HUES64 (cell line): ENCODE results near the gene POMGNT1.

Source experiments
- H3K27ac ChIP-seq: 2 replicates; pipeline ENCODE4 v1.7.0; 2013; ENCODE audit warnings: low read depth, low read length, inconsistent platforms
- H3K27me3 ChIP-seq: 2 replicates; pipeline ENCODE4 v1.6.1; 2013; ENCODE audit warnings: mild to moderate bottlenecking, low read length; ENCODE audit not compliant: insufficient read depth
- H3K36me3 ChIP-seq: 2 replicates; pipeline ENCODE4 v1.6.1; 2013; ENCODE audit warnings: mild to moderate bottlenecking, low read length; ENCODE audit not compliant: insufficient read depth
- H3K4me1 ChIP-seq: 2 replicates; pipeline ENCODE4 v1.6.1; 2013; ENCODE audit warnings: mild to moderate bottlenecking, low read length, moderate library complexity; ENCODE audit not compliant: insufficient read depth
- H3K4me3 ChIP-seq: 2 replicates; pipeline ENCODE4 v1.5.1; 2013; ENCODE audit warnings: mild to moderate bottlenecking, low read length, moderate library complexity
- H3K9ac ChIP-seq: 2 replicates; pipeline ENCODE4 v1.6.1; 2013; ENCODE audit warnings: mild to moderate bottlenecking, low read depth, low read length
- H3K9me3 ChIP-seq: 2 replicates; pipeline ENCODE4 v1.6.1; 2013; ENCODE audit warnings: low read depth, low read length; ENCODE audit not compliant: insufficient read depth
- WGBS: fragments of 150-250, 120-280 bp; methylation state at CpG from one replicate; pipeline ENCODE4 v1.1.7; 2013; ENCODE audit warnings: missing lambda C conversion rate; 5-methylcytosine and 5-hydroxymethylcytosine counted together

Gene POMGNT1

DNA sequence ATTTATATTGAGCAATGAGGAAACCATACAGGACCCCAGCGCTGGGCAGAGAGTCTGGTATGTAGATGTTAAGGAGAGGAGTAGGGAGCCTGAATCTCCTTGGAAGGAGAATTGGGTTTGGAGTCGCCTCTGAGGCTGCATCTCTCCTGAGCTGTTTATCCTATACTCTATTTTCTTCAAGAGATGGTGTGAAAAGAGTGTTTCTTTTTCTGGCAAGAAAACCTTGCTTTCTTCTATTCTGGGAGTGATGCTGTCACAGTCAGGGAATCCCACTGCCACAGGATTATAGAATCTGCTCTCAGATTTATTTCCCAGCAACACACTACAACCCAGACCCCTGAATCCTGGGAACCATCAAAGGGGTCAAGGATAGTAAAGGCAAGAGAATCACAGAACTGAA, 8.2 kb upstream of the POMGNT1 start:
- no peaks in the 10 kb centered on the region for H3K9me3 ChIP-seq
- no peaks in the 10 kb centered on the region for H3K27me3 ChIP-seq
- H3K4me1 ChIP-seq = peaks cover 6% of the 10 kb centered on the region
- H3K36me3 ChIP-seq = no peaks in the 10 kb centered on the region
- WGBS = 76% methylated on average over 1 of the region's 2 CpGs
- no peak overlapping the region for H3K9ac ChIP-seq
- no peak overlapping the region for H3K4me3 ChIP-seq
- H3K27ac ChIP-seq = no peak overlapping the region

DNA sequence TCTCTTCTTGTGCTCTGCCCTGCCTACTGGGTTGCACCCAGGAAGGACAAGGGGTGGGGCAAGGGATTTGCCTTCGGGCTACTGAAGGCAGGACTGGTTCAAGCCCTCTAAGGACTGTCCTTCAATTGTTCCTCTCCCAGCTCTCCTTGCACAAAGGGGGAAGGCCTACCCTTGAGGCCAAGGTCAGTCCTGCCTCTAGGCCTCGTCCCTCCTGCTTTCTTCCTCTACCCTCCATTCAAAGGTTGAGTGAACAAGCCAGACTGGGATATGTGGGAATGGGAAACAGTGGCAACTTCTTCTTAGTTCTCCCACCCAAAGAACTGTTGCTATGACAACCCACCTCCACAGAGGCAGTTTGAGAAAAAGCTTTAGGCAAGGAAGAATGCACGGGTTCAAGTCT, 7.6 kb upstream of the POMGNT1 start:
- Histone ChIP-seq H3K9me3 (no peaks in the 10 kb centered on the region), H3K27ac (no peak overlapping the region), H3K36me3 (no peaks in the 10 kb centered on the region), H3K4me3 (no peak overlapping the region), H3K27me3 (no peaks in the 10 kb centered on the region), H3K4me1 (peaks cover 6% of the 10 kb centered on the region), H3K9ac (no peak overlapping the region)
- WGBS = 68% methylated on average over 3 of the region's 3 CpGs

DNA sequence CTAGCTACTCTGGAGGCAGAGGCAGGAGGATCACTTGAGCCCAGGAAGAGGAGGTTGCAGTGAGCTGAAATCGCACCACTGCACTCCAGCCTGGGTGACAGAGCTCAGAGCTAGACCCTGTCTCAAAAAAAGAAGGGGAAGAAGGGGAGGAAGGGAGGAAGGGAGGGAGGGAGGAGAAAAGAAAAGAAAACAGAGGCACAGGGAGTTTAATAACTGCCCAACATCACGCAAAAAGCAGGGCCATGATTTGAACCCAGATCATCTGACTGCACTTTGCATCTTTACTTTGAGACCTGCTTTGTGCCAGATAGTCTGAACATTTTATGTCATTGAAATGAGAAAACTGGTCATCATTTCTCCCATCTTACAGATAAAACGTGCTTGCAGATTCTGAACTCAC, 6.9 kb upstream of the POMGNT1 start:
- Histone ChIP-seq H3K9ac (no peak overlapping the region), H3K27ac (no peak overlapping the region), H3K4me3 (no peak overlapping the region), H3K27me3 (no peaks in the 10 kb centered on the region), H3K9me3 (no peaks in the 10 kb centered on the region), H3K4me1 (peaks cover 6% of the 10 kb centered on the region), H3K36me3 (no peaks in the 10 kb centered on the region)
- WGBS = 89% methylated on average over 3 of the region's 3 CpGs

DNA sequence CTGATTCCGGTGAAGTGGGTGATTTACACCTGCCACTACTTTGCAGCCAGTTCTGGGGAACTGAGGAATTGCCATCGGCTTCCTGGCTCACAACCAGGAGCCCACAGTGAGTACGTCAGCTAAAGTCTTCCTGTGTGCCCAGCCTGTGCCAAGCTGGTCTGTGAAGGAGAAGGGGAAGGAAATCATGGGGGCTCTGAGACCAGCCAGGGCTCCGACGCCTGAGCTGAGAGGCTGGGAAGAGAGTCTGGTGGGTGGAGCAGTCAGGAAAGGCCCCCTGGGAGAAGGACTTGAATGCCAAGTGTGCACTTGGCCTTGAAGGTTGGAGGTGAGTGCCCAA, 6.1 kb upstream of the POMGNT1 start:
- Histone ChIP-seq H3K27me3 (no peaks in the 10 kb centered on the region), H3K36me3 (no peaks in the 10 kb centered on the region), H3K4me1 (peaks cover 11% of the 10 kb centered on the region), H3K9me3 (no peaks in the 10 kb centered on the region), H3K4me3 (peak overlapping the region; percentile 85), H3K9ac (no peak overlapping the region), H3K27ac (no peak overlapping the region)
- 74% methylated on average over 5 of the region's 5 CpGs for WGBS

DNA sequence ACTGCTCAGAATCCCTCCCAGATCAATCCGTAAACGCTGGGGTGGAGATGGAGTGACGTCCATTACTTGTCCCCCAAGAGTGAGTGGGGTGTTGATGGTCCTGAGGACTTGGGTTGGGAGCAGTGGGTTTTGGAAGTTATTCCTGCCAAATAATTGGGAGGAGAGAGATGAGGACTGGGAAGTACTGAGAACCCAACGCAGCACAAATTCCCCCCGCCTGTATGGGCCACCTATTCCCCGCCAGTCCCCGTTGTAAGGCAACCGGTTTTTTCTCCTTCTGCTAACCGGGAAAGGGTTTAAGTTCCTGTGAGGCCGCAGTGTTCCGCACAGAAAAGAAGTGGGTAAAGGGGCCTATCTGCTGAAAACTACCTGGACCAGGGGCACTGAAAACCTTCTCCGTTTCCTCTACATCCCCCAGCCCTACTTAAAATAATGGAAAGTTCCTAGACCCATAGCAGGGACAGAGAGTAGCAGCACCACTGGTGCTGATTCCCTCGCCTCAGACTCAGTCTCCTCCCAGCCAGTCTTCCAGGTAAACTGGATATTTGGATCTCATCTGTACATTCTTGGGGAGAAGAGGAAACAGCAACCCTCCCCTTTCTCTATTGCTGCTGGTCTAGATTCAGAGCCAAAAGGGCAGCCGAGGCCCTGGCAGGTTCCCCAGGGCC, 5.6 kb upstream of the POMGNT1 start:
- Histone ChIP-seq H3K9ac (peak overlapping the region; percentile 67), H3K36me3 (no peaks in the 10 kb centered on the region), H3K27me3 (no peaks in the 10 kb centered on the region), H3K4me3 (peak overlapping the region; percentile 85), H3K4me1 (peaks cover 14% of the 10 kb centered on the region), H3K9me3 (no peaks in the 10 kb centered on the region), H3K27ac (no peak overlapping the region)
- 13% methylated on average over 13 of the region's 14 CpGs for WGBS

DNA sequence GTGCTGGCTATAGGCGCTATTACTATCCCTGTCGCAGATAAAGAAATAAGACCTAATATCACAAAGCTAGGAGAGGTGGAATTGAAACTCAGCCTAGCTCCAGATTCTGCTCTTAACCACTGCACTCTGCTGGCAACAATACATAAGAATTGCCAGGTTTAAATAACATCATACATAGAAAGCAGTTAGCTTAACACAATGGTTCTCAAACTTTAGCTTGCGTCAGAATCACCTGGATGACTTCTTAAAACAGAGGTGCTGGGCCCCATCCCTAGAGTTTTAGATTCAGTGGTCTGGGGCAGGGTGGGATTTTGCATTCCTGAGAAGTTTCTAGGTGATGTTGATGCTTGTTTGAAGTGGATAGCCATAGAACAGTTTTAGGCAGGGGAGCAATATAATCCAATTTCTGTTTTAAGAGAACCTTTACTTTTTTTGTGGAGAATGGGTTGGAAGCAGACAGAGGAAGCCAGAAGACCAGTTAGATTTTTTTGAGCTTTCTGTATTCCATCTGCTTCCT, 1.1 kb upstream of the POMGNT1 start:
- Histone ChIP-seq H3K9me3 (no peaks in the 10 kb centered on the region), H3K9ac (no peak overlapping the region), H3K36me3 (peaks cover 14% of the 10 kb centered on the region), H3K4me1 (peaks cover 13% of the 10 kb centered on the region), H3K4me3 (no peak overlapping the region), H3K27ac (no peak overlapping the region), H3K27me3 (no peaks in the 10 kb centered on the region)
- 93% methylated on average over 3 of the region's 3 CpGs for WGBS

DNA sequence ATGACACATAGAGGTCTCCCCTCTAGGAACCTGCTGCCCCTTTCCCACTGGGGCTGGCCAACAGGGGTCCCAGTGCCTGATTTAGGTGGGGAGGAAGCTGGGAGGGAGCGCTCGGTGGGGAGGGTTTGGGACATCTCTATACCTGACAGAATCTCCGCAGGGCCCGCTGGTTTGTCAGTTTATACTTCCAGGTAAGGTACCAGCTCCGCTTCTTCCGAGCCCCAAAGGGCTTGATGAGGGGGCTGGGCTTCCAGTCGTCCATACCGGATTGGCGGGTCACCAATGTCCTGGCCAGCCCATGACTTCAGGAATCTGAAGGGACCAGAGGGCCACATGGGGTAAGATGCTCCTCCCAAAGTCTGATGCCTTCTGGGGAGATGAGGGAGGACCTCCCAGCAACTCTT, 672 bp downstream of the POMGNT1 start:
- H3K9me3 ChIP-seq = no peaks in the 10 kb centered on the region
- peak overlapping the region; percentile 97 for H3K4me3 ChIP-seq
- 69% methylated on average over 9 of the region's 9 CpGs for WGBS
- peaks cover 10% of the 10 kb centered on the region; the same call in 1 of the 2 replicates for H3K4me1 ChIP-seq
- no peaks in the 10 kb centered on the region for H3K27me3 ChIP-seq
- H3K9ac ChIP-seq = peak overlapping the region; percentile 87
- H3K27ac ChIP-seq = no peak overlapping the region
- peaks cover 25% of the 10 kb centered on the region for H3K36me3 ChIP-seq

DNA sequence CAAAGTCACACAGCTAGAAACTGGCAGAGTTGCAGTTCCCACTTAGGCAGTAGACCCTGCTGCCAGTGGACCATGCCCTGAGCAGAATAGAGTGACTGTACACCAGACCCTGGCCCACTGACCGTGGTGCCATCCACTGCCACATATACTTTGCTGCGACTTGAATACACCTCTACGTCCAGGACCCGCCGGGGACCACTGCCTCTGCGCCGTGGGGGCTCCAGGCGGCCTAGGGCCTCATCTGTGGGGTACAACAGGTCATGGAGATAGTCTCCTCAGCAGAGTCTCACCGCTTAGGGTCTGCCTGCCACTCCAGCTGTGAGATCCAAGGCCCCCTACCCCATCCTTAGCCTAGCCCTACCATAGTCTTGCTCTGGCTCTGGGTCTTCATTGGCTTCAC, 1.6 kb downstream of the POMGNT1 start:
- no peaks in the 10 kb centered on the region for H3K9me3 ChIP-seq
- 93% methylated on average over 9 of the region's 9 CpGs for WGBS
- H3K36me3 ChIP-seq = peaks cover 32% of the 10 kb centered on the region
- H3K27me3 ChIP-seq = no peaks in the 10 kb centered on the region
- no peak overlapping the region for H3K9ac ChIP-seq
- H3K27ac ChIP-seq = no peak overlapping the region
- H3K4me3 ChIP-seq = no peak overlapping the region
- H3K4me1 ChIP-seq = peaks cover 10% of the 10 kb centered on the region; the same call in 1 of the 2 replicates

DNA sequence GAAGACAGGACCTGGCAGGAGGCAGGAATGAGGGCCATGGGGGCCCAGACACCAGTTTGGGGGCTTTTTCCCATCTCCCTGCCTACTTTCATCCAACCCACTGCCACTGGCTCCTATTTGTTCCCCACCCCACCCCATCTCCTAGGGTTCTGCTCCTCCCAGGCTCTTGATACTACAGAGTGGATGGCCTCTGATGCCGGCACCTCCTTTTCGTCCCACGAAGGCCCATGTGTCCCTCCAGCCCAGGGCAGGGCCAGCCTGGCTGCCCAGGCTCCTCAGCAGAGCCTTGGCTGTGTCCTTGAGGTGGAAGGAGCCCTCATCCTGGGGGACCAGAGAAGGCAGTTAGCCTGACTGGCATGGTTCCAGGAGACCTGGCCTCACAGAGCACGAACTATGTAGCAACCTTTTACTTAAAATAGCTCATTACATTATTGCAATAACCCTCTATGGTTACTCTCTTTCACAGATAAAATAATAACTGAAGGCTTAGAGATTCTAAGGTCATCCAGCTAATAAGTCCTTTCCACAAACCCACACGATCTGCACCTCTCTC, 3.5 kb downstream of the POMGNT1 start:
- no peaks in the 10 kb centered on the region for H3K9me3 ChIP-seq
- no peaks in the 10 kb centered on the region for H3K27me3 ChIP-seq
- H3K36me3 ChIP-seq = peaks cover 48% of the 10 kb centered on the region
- peaks cover 9% of the 10 kb centered on the region; the same call in 1 of the 2 replicates for H3K4me1 ChIP-seq
- no peak overlapping the region for H3K27ac ChIP-seq
- no peak overlapping the region for H3K4me3 ChIP-seq
- WGBS = 88% methylated on average over 5 of the region's 5 CpGs
- no peak overlapping the region for H3K9ac ChIP-seq

DNA sequence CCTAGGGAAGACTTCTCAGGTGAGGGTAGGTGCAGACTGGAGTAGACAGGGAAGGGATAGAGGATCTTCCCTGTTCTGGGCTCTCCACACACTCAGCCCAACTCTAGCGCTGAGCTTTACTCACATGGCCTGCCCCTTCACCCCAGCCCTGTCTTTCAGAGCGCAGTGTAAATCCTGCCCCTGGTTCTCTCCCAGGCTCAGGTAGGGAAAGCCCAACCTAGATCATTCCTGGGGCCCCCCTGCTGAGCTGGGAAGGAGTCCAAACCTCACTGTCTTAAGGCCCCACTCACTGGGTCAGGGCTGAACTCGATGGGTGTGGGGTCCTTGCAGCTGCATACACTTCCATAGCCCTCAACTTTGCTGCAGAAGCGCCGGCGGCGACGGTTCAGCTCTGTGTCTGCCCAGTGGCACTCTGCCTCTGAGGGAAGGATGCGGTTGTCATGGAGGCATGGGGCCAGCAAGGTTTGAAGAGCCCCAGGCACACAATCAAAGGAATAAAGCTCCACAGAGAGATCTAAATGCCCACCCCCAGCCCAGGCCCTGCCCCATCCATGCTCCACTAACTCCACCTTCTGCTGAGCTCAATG, 4.2 kb downstream of the POMGNT1 start:
- Histone ChIP-seq H3K27me3 (no peaks in the 10 kb centered on the region), H3K9me3 (no peaks in the 10 kb centered on the region), H3K36me3 (peaks cover 54% of the 10 kb centered on the region), H3K4me1 (0 out of 2 replicates have a peak, but pooled peaks cover 3% of the 10 kb centered on the region), H3K4me3 (no peak overlapping the region), H3K9ac (no peak overlapping the region), H3K27ac (no peak overlapping the region)
- WGBS = 86% methylated on average over 9 of the region's 9 CpGs

DNA sequence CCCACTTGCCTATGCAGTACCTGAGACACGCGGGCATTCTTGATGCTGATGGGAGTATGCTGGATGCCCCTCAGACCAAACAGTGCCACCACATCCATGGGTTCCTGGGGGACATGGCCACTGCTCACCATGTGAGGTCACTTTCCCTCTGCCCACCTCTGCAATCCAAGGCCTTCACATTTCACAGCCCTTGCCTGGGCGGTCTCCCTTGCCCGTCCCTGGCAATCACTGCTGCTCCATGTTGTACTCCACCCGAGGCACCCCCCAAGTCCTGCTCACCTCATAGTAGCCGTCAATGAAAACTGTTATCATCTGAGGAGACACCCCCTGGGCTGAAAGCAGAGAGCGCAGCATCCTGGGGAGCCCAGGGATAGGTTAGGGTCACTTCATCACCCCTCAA, 4.9 kb downstream of the POMGNT1 start:
- Histone ChIP-seq H3K9me3 (no peaks in the 10 kb centered on the region), H3K4me1 (0 out of 2 replicates have a peak, but pooled peaks cover 3% of the 10 kb centered on the region), H3K9ac (no peak overlapping the region), H3K4me3 (no peak overlapping the region), H3K36me3 (peaks cover 58% of the 10 kb centered on the region), H3K27me3 (no peaks in the 10 kb centered on the region), H3K27ac (no peak overlapping the region)
- WGBS = 96% methylated on average over 7 of the region's 7 CpGs
